ELF-1 (cell line): ENCODE data around the gene TMEM107.
"Not testable (repeated sequence)": the region's sequence is repeated elsewhere in the genome, so short reads cannot be mapped to it uniquely, and the experiment has no call there.

Experiments
- DNase-seq: peaks from one replicate; pipeline ENCODE4 v3.0.0-alpha.2; 2016; ENCODE audit warnings: low read depth, low spot score

TMEM107 gene

GRCh38 chr17:8176197-8176940 lies at the start of gene TMEM107:
TMEM107 (minus strand) TSS chr17:8176380; CDS start chr17:8176286, 94 bp downstream.
- DNase-seq = peak; percentile 95

- no peak for DNase-seq
Observed at GRCh38 chr17:8224891-8225812, 49.0 kb upstream of the TMEM107 start.

- peak; percentile 83 for DNase-seq
Observed at GRCh38 chr17:8223356-8224126, 47.4 kb upstream of the TMEM107 start.

- DNase-seq = peak; percentile 99
Observed at GRCh38 chr17:8222630-8223355, 46.6 kb upstream of the TMEM107 start.

GRCh38 chr17:8222380-8222629 lies 46.1 kb upstream of the TMEM107 start:
- DNase-seq = no peak

GRCh38 chr17:8221663-8222379 lies 45.6 kb upstream of the TMEM107 start:
- peak; percentile 97 for DNase-seq

GRCh38 chr17:8220783-8221662 lies 44.8 kb upstream of the TMEM107 start:
- DNase-seq = peak; percentile 97

- not testable (repeated sequence) for DNase-seq
Observed at GRCh38 chr17:8214000-8214399, 37.8 kb upstream of the TMEM107 start.

GRCh38 chr17:8212312-8213180 lies 36.4 kb upstream of the TMEM107 start:
- no peak for DNase-seq

GRCh38 chr17:8210761-8211458 lies 34.7 kb upstream of the TMEM107 start:
- DNase-seq = no peak

GRCh38 chr17:8209907-8210760 lies 34.0 kb upstream of the TMEM107 start, which contains the start of gene AURKB:
AURKB (minus strand) TSS chr17:8210575; CDS start chr17:8210224, 351 bp downstream.
- DNase-seq = peak; percentile 96

GRCh38 chr17:8206536-8206935 lies 30.4 kb upstream of the TMEM107 start:
- no peak for DNase-seq

GRCh38 chr17:8204761-8205555 lies 28.8 kb upstream of the TMEM107 start:
- no peak for DNase-seq

GRCh38 chr17:8192070-8192815 lies 16.1 kb upstream of the TMEM107 start:
- peak; percentile 94 for DNase-seq

GRCh38 chr17:8190506-8190905 lies 14.3 kb upstream of the TMEM107 start:
- DNase-seq = no peak
